HG02678 (cell line): ENCODE measurements around the gene RNF13.
"Not testable (repeated sequence)": the region's sequence is repeated elsewhere in the genome, so short reads cannot be mapped to it uniquely, and the experiment has no call there.

Source experiments
- ATAC-seq: cut with Tn5 transposase; IDR thresholded peaks from one replicate; pipeline ENCODE4 v1.9.1; 2021; ENCODE audit warnings: mild to moderate bottlenecking, moderate library complexity; ENCODE audit not compliant: unreplicated experiment

RNF13 gene

DNA sequence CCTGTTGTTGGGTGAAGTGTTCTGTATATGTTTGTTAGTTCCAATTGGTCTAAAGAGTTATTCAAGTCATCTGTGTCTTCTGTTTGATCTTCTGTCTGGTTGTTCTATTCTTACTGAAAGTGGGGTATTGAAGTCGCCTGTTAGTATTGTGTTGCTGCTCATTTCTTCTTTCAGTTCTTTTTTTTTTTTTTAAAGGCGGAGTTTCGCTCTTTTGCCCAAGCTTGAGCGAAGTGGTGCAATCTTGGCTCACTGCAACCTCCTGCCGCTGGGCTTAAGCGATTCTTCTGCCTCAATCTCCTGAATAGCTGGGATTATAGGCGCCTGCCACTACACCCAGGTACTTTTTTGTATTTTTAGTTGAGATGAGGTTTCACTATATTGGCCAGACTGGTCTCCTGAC, 134.2 kb downstream of the RNF13 start:
- no peak for ATAC-seq

GRCh38 chr3:149949181-149949580, 136.2 kb downstream of the RNF13 start:
- ATAC-seq, result no peak

GRCh38 chr3:149954812-149955211, 141.8 kb downstream of the RNF13 start:
- no peak for ATAC-seq

DNA sequence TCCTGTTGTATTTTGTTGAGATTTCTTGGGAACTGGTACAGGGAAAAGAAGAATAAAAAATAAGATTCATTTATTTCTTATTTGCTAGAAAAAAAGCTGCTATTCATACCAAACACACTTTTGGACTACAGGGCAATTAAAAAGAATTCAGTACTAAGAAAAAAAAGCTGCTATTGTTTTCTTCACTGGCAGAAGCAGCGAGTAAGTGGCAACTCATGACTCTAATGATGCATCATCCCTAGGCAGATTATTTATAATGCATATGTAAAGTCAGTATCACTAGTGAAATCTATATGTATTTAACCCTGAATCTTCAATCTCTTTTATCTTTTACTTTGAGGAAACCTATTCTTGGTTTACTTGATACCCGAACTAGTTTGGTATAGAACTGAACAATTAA, 142.4 kb downstream of the RNF13 start:
- ATAC-seq, result no peak

GRCh38 chr3:149957361-149958125, 144.5 kb downstream of the RNF13 start:
- no peak for ATAC-seq

DNA sequence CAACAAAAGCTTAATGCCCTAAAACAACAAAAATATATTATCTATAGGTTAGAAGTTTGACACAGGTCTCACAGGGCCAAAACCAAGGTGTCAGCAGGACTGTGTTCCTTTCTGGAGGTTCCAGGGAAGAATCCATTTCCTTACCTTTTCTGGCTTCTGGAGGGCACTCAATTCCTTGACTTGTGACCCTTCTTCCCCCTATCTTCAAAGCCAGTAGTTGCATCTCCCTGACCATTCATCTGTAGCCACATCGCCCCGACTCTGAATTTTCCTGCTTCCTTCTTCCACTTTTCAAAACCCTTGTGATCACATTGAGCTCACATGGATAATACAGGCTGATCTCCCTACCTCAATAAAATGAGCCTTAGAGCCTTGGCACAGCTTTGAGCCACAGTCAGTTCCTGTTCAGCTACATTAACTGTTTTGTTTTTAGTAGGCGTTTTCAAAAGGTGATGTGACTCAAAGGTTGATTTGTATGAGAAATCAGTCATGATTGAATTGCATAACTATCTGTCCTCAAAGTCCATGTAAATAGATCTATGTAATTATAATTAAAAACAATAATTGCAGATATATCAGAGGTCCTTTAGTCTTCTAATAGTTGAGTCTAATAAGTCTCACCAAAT, 145.3 kb downstream of the RNF13 start:
- ATAC-seq, result no peak

DNA sequence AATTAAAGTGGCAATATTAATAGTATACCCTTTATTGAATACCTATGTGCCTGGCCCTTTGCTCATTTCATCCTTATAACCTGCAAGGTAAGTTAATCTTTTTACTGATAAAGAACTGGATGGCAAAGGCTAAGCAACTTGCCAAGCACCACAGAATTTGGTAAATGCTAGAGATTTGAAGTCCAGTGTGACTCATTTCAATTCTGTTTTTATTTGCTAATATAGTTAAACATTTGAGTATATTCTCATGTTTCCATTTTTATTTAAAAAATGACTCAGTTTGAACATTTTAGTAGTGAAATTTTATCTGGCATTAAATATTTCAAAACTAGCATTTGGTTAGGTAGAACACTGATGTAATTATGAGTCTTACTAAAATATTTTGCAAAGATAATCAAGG, 146.4 kb downstream of the RNF13 start:
- no peak for ATAC-seq

- ATAC-seq, result no peak
Measured at GRCh38 chr3:149963485-149963884, 150.5 kb downstream of the RNF13 start.

- no peak for ATAC-seq
Measured at GRCh38 chr3:149964291-149964690, 151.3 kb downstream of the RNF13 start.

GRCh38 chr3:149965278-149965677, 152.3 kb downstream of the RNF13 start:
- no peak for ATAC-seq

- no peak for ATAC-seq
Measured at GRCh38 chr3:149967086-149967685, 154.2 kb downstream of the RNF13 start.

DNA sequence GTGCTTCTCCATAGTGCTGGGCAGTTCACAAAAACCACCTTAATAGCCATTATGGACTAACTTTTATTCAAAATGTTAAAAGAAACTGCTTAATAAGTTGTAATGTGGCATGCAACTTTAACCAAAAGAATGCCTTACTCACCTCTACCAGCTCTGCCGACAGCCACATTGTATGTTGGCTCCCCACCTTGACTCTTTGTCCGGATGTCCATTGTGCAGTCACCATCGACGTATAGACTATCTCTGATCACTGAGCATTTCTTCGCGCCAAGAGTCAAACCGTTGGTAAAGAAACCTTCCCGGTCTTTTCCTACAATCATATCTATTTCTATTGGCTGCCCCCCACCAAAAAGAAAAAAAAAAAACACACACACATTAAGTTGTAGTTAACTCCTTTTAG, 155.2 kb downstream of the RNF13 start:
- ATAC-seq, result no peak

DNA sequence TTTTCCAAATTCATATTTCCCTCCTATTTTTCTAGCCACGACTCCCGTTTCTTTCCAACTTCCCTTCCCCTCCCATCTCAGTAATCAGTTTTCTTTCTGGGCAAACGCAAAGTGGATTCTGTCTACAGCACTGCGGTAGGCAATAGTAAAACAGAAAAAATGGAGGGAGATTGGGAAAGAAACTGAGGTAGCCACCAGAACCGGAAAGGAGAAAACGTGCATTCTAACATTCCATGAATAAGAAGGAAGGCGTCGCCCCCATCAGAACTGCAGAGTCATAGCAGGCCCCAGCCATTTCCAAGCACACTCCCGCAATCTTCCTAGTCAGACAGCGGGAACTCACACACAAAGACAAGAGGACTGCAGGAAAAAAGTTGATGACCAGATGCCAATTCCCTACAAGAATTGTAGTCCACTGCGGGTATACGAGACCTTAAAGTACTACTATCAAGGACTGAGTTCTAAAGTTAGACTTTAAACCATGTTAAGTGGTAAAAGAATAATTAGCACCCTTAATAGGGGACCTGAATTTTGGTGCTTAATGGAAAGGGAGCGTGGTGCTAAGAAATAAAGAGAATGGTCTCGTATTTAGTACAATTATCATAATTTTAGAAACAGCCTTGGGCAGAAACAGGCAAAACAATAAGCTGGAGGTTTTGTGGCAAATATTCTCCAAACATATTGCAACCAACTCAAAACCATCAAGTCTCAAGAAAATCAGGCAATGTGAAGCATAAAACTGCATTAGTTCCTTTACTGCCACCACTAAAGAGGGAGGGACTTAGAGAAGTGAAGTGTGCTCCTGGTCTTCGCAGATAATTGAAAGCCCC, 156.3 kb downstream of the RNF13 start:
- peak; percentile 1 for ATAC-seq

DNA sequence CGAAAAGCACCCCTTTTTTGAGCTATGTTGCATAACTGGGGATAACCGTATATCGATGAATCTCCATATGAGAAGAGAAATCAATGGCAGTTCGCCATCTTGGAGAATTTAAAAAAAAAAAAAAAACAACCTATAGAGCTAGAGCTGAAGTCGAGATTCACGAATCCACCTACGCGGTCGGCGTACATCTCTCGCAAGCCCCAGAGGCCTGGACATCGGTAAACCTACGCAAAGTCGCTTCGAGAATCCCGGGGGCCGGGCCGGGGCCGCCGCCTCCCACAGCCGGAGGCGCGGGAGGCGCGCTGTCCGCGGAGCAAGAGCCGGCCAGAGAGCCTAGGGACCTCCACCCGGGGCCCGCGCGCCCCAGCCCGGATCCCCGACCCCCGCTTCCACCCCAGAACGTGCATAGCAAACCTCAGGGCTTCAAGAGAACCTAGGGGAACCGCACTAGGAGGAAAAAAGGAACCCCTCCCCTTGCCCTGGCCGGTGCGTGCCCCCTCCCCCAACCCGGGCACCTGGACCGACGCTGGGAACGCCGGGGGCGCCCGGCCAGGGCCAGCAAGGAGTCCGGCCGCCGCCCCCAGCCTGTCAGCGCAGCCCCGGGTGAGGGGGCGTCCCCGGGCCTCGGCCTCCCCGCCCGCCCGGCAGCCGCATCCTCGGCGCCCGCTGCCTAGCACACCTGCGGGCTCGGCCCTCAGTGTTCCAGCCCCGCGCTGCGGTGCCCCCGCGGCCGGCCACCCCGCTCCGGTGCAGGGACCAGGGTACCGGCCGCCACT, 157.1 kb downstream of the RNF13 start:
- ATAC-seq, result peak; percentile 67

DNA sequence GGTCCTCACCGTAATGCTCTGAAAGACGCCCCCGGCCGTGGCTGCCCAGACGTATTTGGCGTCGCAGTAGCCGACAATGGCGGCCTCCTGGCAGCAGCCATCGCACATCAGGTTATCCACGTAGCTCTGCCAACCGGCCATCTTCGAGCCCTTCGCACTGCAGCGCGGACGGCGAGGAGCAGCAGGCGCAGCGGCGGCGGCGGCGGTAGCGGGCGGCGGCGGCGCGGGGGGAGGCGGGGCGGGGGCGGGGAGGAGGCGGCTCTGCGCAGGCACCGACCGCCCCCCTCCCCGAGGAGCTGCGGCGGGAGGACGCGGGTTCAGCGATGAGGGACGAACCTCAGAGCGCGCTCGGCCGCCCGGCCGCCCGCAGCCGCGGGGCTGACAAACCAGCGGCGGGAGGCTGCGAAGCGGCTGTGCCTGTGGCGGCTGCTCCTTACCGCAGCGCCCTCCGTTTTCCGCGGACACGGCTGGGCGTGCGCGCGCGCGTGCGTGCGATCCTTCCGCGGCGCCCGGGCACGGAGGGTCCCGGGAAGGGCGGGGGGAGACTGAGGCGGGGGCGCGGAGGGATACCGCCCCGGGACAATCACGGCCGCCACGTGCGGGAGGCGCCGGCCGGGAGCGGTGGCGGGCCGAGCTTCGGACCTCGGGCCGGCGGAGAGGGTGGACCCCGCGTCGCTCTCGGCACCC, 157.8 kb downstream of the RNF13 start, which contains the start of gene PFN2:
PFN2 (minus strand) TSS at position 180 of the 687 bp plus-strand sequence; CDS start at position 141, 39 bp downstream.
- peak; percentile 55 for ATAC-seq

DNA sequence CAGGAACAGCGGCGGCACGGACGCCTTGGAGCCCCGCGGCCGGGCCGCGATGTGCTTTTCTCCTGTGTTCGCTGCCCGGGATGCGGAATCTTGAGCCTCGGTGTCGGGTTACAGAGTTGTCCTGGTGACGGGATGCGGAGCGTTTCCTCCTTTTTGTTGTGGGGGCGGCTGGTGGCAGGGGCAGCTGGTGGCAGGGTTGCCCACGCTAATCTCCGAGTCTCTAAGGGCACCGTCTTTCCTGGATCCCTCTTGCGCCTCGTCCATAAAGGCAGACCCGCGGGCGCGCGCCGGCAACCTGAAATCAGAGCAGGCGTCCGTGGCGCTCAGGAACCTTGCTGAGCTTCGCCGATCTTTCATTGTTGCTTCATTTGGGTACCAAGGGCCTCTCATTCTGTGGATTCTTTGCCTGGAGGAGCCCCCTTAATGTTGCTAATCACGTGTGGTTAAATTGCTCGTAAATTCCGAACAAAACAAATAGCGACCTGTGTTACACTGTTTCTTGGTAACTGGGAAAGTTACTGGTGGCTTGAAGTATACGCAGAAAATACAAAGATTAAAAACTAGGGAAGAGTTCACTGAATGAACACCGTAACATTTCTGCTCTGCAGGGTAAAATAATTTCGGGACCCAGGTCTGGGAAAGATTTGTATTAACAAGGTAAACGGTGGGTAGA, 158.5 kb downstream of the RNF13 start:
- peak; percentile 25 for ATAC-seq

DNA sequence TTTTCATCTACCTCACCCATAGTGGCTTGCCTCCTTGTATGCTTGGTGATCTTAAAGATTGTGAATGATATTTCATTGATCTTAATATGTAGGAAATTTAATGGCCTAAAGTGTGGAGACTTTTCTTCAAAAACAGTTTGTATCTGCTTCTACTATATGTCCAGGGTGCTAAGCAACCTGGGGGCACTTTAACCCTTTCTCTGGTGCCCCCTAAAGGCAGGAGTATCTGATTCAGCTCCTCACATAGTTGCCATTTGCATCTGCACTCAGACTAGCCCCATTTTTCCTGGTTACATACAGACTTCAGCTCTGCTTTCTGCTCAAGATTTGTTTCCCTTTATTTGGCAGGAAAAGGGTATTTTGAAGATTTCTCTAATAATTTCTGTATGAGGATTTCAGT, 162.9 kb downstream of the RNF13 start:
- no peak for ATAC-seq

GRCh38 chr3:149977386-149977785, 164.4 kb downstream of the RNF13 start:
- ATAC-seq, result no peak

DNA sequence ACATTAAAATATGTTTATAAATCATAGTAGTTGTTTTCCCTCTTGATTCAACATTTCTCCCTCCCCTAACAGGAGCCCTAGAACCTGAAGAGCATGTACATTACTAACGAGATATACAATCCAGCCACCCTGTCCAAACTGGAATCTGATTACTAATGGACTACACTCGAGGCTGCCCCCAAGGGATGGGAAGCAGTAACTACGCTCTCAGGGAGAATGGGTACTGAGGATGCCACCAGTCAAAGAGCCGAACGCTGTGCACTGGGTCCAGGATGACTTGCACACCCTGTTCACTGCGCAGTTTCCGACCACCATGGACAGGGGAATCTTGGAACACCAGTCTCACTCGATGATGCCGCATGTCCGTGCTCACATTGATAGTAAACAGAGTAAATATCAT, 169.0 kb downstream of the RNF13 start:
- ATAC-seq, result not testable (repeated sequence)
